GM19372 (cell line): Measurements from ENCODE around the gene CTIF.

Experiments used
- ATAC-seq: cut with Tn5 transposase; IDR thresholded peaks from one replicate; pipeline ENCODE4 v1.9.1; 2021; ENCODE audit warnings: mild to moderate bottlenecking, low read depth, moderate library complexity; ENCODE audit not compliant: unreplicated experiment

Gene CTIF

GRCh38 chr18:48617844-48618497, 79.1 kb downstream of the CTIF start:
- ATAC-seq = no peak

GRCh38 chr18:48619016-48619415, 80.2 kb downstream of the CTIF start:
- ATAC-seq = no peak

DNA sequence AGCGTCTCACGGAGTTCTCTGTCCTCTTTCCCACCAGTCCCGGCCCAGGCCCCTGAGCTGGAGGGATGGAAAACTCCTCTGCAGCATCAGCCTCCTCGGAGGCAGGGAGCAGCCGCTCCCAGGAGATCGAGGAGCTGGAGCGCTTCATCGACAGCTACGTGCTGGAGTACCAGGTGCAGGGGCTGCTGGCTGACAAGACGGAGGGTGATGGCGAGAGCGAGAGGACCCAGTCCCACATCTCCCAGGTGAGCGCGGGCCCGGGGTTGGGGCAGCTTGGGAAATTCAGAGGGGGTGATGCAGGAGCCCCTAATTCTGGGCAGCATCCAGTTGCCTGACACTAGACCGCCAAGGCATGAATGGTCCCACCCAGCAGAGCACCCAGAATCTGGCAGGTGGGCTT, 80.7 kb downstream of the CTIF start:
- ATAC-seq = no peak

DNA sequence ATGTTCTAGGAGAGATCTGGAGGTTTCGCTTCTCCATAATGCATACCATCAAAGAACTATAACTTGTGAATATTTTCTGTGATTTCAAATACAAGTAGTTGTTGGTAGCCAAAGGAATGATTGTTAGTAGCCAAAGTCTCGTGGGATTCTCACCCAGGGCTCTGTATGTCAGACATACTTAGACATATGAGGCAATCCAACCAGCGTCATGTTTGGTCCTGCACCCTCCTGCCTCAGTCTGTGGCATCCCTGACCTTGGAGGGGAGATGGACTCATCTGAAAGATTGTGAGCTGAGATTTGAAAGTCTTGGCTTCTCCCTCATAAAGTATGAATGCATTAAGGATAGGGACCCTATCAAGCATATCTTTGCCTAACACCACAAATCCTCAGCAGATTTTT, 81.2 kb downstream of the CTIF start:
- no peak for ATAC-seq

- ATAC-seq = no peak
Observed at GRCh38 chr18:48621240-48621639, 82.4 kb downstream of the CTIF start.

GRCh38 chr18:48621815-48622555, 83.2 kb downstream of the CTIF start:
- no peak for ATAC-seq

GRCh38 chr18:48622911-48623431, 84.1 kb downstream of the CTIF start:
- ATAC-seq = no peak

DNA sequence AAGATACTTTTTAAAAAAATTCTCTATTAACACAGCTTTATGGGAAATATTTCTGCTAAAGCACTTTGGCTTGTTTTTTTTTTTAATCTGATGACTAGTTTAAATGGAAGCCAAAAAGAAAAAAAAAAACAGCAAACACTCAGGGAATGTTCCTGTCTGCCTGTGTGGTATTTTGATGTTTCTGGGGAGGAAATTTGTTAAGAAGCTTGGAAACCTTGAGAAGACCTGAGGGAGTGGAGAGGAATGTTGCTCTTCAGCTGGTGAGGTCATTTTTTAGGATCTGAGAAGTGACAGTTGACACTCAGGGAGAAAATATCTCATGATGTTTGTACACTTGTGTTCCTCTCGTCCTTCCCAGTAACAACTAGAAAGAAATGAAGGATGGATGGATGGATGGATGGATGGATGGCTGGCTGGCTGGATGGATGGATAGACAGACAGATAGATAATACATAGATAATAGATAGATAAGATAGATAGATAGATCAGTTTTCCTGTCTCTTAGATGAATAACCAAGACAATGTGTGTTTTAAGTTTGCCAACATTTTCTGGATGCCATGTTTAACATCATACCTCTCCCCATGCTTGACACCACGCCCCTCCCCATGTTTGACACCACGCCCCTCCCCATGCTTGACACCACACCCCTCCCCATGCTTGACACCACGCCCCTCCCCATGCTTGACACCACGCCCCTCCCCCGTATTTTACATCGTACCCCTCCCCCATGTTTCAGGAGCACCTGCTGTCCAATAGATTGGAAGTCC, 84.8 kb downstream of the CTIF start:
- no peak for ATAC-seq

- ATAC-seq = no peak
Observed at GRCh38 chr18:48624856-48625255, 86.0 kb downstream of the CTIF start.

GRCh38 chr18:48627216-48627615, 88.4 kb downstream of the CTIF start:
- no peak for ATAC-seq

DNA sequence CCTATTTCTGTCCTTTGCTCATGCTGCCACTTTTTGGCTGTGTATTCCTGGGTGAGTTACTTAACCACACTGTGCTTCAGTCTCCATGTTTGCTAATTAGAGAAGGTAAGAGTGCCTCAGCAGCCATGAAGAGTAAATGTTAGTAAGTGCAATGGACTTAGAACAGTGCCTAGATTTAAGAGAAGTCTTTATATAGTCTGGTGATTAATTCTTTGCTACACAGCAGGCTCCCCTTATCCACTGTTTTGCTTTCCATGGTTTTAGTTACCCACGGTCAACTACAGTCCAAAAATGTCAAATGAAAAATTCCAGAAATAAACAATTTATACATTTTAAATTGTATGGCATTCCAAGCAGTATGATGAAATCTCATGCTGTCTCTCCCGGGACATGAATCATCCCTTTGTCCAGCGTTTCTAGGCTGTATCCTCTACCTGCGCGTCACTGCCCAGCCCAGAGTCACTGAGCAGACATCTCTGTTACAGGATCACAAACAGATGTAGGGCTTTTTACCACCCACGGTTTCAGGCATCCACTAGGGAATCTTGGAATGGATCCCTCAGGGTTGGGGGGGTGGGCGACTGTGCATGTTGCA, 91.0 kb downstream of the CTIF start:
- ATAC-seq = no peak

GRCh38 chr18:48631851-48632250, 93.0 kb downstream of the CTIF start:
- no peak for ATAC-seq

DNA sequence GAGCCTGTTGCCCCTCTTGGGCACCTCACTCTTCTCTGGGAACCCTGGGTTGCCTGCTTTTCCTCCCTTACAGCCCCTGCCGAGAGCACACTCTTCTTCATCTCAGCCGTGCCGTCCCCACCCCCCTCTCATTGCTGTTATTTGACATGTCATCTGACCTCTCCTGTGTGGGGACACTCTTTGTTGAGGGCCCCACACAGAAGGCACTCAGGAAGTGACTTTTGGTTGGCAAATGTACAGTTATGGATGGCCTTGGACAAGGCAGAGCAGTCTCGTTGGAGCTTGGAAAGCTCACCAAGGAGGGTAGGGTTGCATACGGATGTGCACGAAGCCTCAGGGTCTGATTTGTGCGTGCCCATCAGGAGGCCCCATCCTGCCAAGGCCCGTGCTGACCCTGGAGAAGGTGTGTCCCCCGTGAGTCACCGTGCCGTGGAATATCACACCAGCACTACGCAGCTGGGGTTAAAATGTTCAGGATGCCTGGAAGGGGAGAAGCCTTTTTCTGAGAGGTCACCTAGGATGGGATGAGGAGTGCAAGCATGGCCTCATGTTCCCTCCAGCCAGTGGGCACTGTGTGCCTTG, 93.9 kb downstream of the CTIF start:
- no peak for ATAC-seq

DNA sequence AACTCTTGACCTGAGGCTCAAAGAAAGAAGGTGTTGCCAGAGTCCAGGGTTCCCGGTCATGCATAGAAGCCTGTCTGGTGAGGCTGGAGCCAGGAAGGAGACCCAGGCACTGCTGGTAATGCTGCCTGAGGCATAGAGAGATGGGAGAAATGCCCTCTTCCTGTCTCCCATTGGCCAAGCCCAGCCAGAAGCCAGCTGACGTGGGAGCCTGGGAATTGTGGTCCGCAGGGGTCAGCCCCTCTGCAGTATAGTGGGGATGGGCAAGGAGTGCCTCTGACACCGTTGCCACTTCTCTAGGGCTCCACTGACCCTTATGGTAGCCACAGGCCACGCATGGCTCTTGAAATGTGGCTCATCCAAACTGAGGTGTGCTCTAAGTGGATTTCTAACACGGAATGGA, 95.7 kb downstream of the CTIF start:
- ATAC-seq = no peak

DNA sequence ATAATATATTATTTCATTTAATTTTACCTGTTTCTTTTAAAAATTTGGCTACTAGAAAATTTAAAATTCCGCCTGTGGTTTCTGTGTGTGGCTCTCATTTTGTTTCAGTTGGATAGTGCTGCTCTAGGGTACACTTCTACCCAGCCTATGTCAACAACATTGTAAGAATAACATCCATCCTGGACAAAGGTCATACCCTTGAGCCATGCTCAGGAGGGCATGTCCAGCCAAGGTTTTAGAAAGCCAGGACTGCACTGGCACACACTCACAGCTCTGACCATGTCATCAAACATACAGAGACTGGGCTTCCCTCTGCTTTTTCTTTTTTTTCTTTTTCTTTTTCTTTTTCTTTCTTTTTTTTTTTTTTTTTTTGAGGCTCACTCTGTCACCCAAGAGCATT, 96.1 kb downstream of the CTIF start:
- ATAC-seq = no peak

DNA sequence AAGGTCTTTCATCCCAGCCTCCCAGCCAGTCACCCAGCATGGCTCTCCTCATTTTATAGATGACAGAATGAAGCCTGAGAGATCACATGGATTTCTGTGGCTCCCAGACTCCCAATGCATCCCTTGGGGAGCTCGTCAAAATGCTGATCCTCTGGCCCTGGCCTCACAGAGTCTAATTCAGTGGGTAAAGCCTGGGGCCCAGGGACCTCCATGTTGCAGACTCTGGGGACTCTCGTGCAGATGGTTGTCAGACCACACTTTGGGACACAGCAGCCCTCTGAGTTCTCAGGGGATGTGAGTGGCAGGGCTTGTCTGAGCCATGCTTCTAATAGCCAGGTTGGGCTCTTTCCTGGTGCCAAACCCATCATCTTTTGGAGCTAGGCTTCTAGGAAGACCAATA, 97.0 kb downstream of the CTIF start:
- ATAC-seq = no peak

DNA sequence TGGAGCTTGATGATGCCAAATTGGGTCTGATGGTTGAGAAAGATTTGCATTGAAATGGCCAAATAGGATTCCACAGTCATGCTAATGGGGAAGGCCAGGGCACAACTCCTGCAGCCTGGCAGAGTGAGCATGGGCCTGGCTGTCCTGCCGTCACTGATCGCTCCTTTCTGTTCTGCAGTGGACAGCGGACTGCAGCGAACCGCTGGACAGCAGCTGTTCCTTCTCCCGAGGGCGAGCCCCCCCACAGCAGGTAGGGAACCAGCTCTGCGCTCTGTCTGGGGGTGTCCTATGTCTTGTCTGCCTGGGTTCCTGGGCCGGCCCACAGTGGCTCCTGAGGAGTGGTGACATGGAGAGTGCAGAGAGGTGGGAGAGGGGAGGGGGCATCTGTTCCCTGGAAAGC, 97.6 kb downstream of the CTIF start:
- ATAC-seq = no peak

GRCh38 chr18:48637081-48637990, 98.5 kb downstream of the CTIF start:
- ATAC-seq = no peak

DNA sequence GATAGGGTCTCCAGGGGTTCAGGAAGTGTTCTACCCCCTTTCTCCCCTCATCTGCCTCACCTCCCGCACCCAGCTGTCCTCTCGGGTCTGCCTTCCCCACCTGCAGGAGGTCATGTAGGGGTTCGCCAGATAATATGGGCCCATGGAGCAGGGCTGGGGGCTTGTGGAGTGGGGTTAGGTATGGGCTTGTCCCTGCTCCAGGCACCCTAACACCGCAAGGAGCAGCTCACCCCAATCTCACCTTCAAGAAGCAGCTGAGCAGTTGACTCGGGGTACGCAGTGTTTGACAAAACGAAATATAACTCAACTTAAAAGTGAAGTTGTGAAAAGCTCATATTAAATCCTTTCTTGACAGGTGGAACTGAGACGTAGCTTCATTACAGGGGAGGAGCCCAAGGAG, 99.6 kb downstream of the CTIF start:
- no peak for ATAC-seq
